Ovary (tissue), 3 donors: ENCODE results near the gene C1orf159.
"Not testable (repeated sequence)": the region's sequence is repeated elsewhere in the genome, so short reads cannot be mapped to it uniquely, and the experiment has no call there.

ENCODE experiments used
- CTCF ChIP-seq, 3 donors: fragments of 450-650 bp in 2 of 3; fragments of 200-600 bp in 1 of 3; IDR thresholded peaks; one replicate each; pipeline versions ENCODE4 v1.5.1 to v1.8.0; 2016 to 2022; ENCODE audit warnings: antibody characterized with exemption in 3 of 3, mild to moderate bottlenecking in 1 of 3
- EP300 ChIP-seq: sonication (generic); formaldehyde crosslinking; IDR thresholded peaks from one replicate; pipeline ENCODE4 v1.6.1; 2017; ENCODE audit warnings: antibody characterized with exemption
- donor health status: DM: no; HTN: no; CAD: no.

GRCh38 chr1:1065940-1066304, 50.0 kb downstream of the C1orf159 start:
- TF ChIP-seq CTCF (IDR thresholded peaks at IDR 0.05); EP300: not testable (repeated sequence)
